ENCODE results near the gene CDH11.

DNA sequence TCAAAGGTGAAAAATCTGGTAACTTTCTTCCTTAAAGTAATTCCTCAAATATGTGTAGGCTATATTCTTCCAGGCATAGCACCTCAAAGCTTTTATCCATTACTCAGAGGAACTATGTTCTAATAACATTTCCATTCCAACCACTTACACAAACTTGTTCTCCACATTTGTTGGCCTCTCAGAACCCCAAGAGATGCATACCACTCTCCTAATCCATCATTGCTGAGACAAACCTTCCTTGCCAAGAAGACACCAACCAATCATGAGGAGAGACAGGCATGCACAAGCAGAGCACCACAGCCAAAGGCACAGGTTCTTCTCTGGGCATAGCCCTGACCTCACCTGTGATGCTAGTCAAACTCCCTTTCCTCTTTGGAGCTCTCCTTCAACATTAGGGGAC lies 20.9 kb downstream of the CDH11 start:
- TF ChIP-seq POLR2A (IDR thresholded peaks at IDR 0.05; ENCODE audit: low read depth, low read length) (no peak), POU2F2 (IDR thresholded peaks at IDR 0.05; ENCODE audit: low read depth, low read length) (no peak), SPI1 (IDR thresholded peaks at IDR 0.05; ENCODE audit: low read depth, low read length) (no peak), PAX5 (IDR thresholded peaks at IDR 0.05; ENCODE audit: insufficient read depth, low read length, severe bottlenecking) (no peak), POLR2AphosphoS5 (IDR thresholded peaks at IDR 0.05; ENCODE audit: low read depth, low read length) (no peak)
